Heart left ventricle (tissue), 16 donors: ENCODE data around the gene TEAD1. TPM values are rescaled to one million over a fixed set of nuclear protein-coding genes. Genes with fewer than 3 reads are reported as not detected.

Source experiments
- ATAC-seq, 4 donors: fragments of 200-7000 bp; cut with Tn5 transposase; one replicate each; pipeline ENCODE4 v1.9.1; 2020 to 2022; ENCODE audit warnings: moderate library complexity in 4 of 4, mild to moderate bottlenecking in 3 of 4, moderate number of reproducible peaks in 1 of 4
- DNase-seq, 5 donors: peaks; one replicate each; pipeline ENCODE4 v3.0.0-alpha.2; 2020
- H3K27ac ChIP-seq, 12 donors: fragments of 200-600 bp; sonication (generic) in 4 of 12; one replicate each; pipeline versions ENCODE4 v1.5.0 to v1.8.0; 2016 to 2022; ENCODE audit warnings: mild to moderate bottlenecking in 2 of 12
- H3K27me3 ChIP-seq, 9 donors: fragments of 200-600 bp; sonication (generic) in 2 of 9; one replicate each; pipeline versions ENCODE4 v1.5.1 to v1.8.0; 2016 to 2022; ENCODE audit warnings: mild to moderate bottlenecking in 3 of 9
- H3K36me3 ChIP-seq, 9 donors: fragments of 200-600 bp; sonication (generic) in 2 of 9; one replicate each; pipeline versions ENCODE4 v1.5.0 to v1.8.0; 2018 to 2022; ENCODE audit warnings: mild to moderate bottlenecking in 2 of 9
- H3K4me1 ChIP-seq, 12 donors: fragments of 200-600 bp; sonication (generic) in 4 of 12; one replicate each; pipeline versions ENCODE4 v1.5.0 to v1.8.0; 2016 to 2022; ENCODE audit warnings: mild to moderate bottlenecking in 3 of 12
- H3K4me3 ChIP-seq, 12 donors: fragments of 200-600 bp; sonication (generic) in 4 of 12; one replicate each; pipeline versions ENCODE4 v1.5.0 to v1.8.0; 2017 to 2022; ENCODE audit warnings: mild to moderate bottlenecking in 9 of 12, moderate library complexity in 4 of 12
- H3K9me3 ChIP-seq, 12 donors: fragments of 200-600 bp; sonication (generic) in 4 of 12; one replicate each; pipeline versions ENCODE4 v1.5.0 to v1.8.0; 2016 to 2022; ENCODE audit warnings: mild to moderate bottlenecking in 1 of 12
- CTCF ChIP-seq, 12 donors: fragments of 200-600 bp; sonication (generic) in 4 of 12; IDR thresholded peaks; one replicate each; pipeline versions ENCODE4 v1.5.0 to v1.8.0; 2018 to 2022; ENCODE audit warnings: antibody characterized with exemption in 12 of 12, mild to moderate bottlenecking in 5 of 12
- POLR2A ChIP-seq, 2 donors: fragments of 450-650 bp; IDR thresholded peaks; one replicate each; pipeline ENCODE4 v1.6.1; 2017; ENCODE audit warnings: antibody characterized with exemption in 2 of 2, mild to moderate bottlenecking in 2 of 2, moderate library complexity in 2 of 2
- WGBS, 4 donors: extraction: QIAGEN DNeasy Blood & Tissue Kit in 2 of 4; methylation state at CpG; one replicate each; pipeline versions ENCODE4 v1.1.5 to v1.1.7; 2013 to 2018; 5-methylcytosine and 5-hydroxymethylcytosine counted together
- intact Hi-C, 10 donors: fragments of 100-400 bp; cut with DNase I; formaldehyde crosslinking; loops; one replicate each; pipeline versions ENCODE4 v1.11.1 to v1.14.2; 2022
- polyA plus RNA-seq, 2 donors: library from polyadenylated mRNA; stranded (reverse); fragments of 200-250 nt; gene quantifications; one replicate each; pipeline ENCODE4 v1.2.3, GENCODE V29; 2013
- total RNA-seq, 9 donors: library from RNA; depleted of rRNA in 2 of 9; stranded (reverse); fragments of >200 nt in 2 of 9; fragmentation: NEBNext Ultra II Directional in 3 of 9; extraction: Animal tissue kit (Norgen Biotek cat#: 25700) in 3 of 9; gene quantifications; one replicate each; pipeline versions ENCODE4 v1.1.0 to v1.2.4, GENCODE V29; 2016 to 2023
- donor health status: ischemic (EF 13 %, LVEDD 7.1; RV severe dilation, severe dysfunction).
- donor health status: healthy with polysubstance abuse.
- donor health status: DM: no; HTN: yes; CAD: no.
- donor health status: DM: no; HTN: no; CAD: no.
- donor health status: ischemic (EF 25% LVEDD 6.9; RV normal size, moderate dysfunction).
- donor health status: ischemic (EF 25% LVEDD 5.7; RV mildly dilated, moderate dysfunction).
- donor health status: healthy.
- donor health status: DM: yes; HTN: yes; CAD: no.
- donor health status: ischemic (EF 35%, LVEDD 5.7; RV mildly dilated, moderate dysfunction).
- donor health status: nonischemic (EF 11% LVEDD 7.7; RV severe dilation, severe dysfunction).
- donor health status: DM: yes; HTN: yes; CAD: no.
- donor health status: PGD.
- donor health status: ischemic (EF 29% LVEDD 5.4; RV normal size, mild dysfunction).
- donor health status: nonischemic (EF 23%, LVEDD 6.1; RV moderate dilation, normal function).

Gene TEAD1
- total and polyA plus RNA-seq, 11 donors, result 14.4 to 161 (median 113) TPM

DNA sequence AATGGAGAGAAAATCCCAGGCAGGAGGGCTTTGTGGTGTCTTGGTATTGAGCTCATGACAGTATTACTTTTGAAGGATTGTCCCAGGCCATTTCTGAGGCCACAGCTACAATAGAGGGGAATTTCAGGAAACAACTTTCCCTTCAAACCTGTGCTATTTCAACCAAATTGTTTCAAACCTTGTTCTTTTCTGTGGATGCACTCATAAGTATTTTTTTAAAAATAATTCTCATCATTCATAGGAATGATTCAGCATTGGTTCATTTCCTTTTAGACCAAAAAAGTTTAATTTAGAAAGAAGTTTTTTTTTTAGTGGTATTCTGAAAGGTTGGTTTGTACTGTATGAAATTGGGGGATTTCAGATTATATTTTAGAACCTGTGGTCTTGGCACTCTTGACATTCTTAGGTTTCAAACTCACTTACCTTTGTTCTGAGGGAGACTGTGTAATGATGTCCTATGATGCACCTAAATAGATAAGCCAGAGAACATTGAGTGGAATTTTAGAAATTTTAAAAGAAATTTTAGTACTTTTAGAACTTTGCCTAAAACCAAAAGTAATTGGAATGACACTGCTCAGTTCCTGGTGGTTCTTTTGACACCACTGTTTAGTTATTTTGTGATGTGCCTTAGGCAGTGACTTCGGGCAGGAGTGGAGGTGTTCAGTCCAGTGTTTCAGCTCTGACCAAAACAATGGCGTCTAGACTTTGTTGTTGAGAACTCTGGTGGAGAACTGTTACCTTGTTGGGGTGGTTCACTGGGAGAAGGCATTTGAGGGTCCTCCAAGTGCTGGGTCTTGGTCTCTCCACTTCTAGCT, 12.2 kb downstream of the TEAD1 start:
- no peaks in the 10 kb centered on the region for H3K36me3 ChIP-seq
- WGBS, 4 donors, result 88 to 96% (median 93%) methylated on average over 2 of the region's 2 CpGs
- H3K27me3 ChIP-seq, result peaks cover 0 to 3% (median 0%) of the 10 kb centered on the region in 9 donors
- intact Hi-C loops, result loop anchor here in 2 of 10 donors (5.0 to 10.0 kb wide), 2 partner anchors 36 to 58 kb away; no protein-coding TSS in a partner anchor
- H3K4me3 ChIP-seq, result no peak overlapping the region
- ATAC-seq, result no peak
- H3K27ac ChIP-seq, result peak overlapping the region in 3 of 12 donors; percentile 15 to 54 (median 31)
- H3K4me1 ChIP-seq, result peaks cover 0 to 76% (median 52%) of the 10 kb centered on the region in 12 donors
- DNase-seq, result no peak
- no peaks in the 10 kb centered on the region for H3K9me3 ChIP-seq
- TF ChIP-seq POLR2A (IDR thresholded peaks at IDR 0.05) (no peak), CTCF (IDR thresholded peaks at IDR 0.05) (no peak)

- no peaks in the 10 kb centered on the region for H3K9me3 ChIP-seq
- H3K4me3 ChIP-seq, result no peak overlapping the region
- peaks cover 0 to 8% (median 0%) of the 10 kb centered on the region in 9 donors for H3K27me3 ChIP-seq
- TF ChIP-seq POLR2A (IDR thresholded peaks at IDR 0.05), result no peak
- TF ChIP-seq CTCF (IDR thresholded peaks at IDR 0.05), result no peak
- peak overlapping the region in 1 of 12 donors; percentile 54 for H3K27ac ChIP-seq
- H3K36me3 ChIP-seq, result no peaks in the 10 kb centered on the region
- 58 to 75% (median 71%) methylated on average over 1 of the region's 1 CpG for WGBS, 4 donors
- peaks cover 5 to 83% (median 59%) of the 10 kb centered on the region in 12 donors for H3K4me1 ChIP-seq
- intact Hi-C loops, result loop anchor here in 2 of 10 donors (5.0 to 10.0 kb wide), 2 partner anchors 35 to 58 kb away; no protein-coding TSS in a partner anchor
- no peak for ATAC-seq
- DNase-seq, result no peak
These were observed 13.0 kb downstream of the TEAD1 start for GRCh38 chr11:12687216-12687623.

GRCh38 chr11:12687740-12688139, 13.5 kb downstream of the TEAD1 start:
- WGBS, 4 donors, result 56 to 77% (median 69%) methylated on average over 3 of the region's 3 CpGs
- no peaks in the 10 kb centered on the region for H3K9me3 ChIP-seq
- TF ChIP-seq CTCF (IDR thresholded peaks at IDR 0.05) (no peak), POLR2A (IDR thresholded peaks at IDR 0.05) (no peak)
- DNase-seq (no peak), ATAC-seq (no peak)
- H3K27ac ChIP-seq, result peak overlapping the region in 2 of 12 donors; percentile 9 to 43
- H3K4me3 ChIP-seq, result no peak overlapping the region
- no peaks in the 10 kb centered on the region for H3K36me3 ChIP-seq
- peaks cover 8 to 88% (median 63%) of the 10 kb centered on the region in 12 donors for H3K4me1 ChIP-seq
- intact Hi-C loops, result loop anchor here in 2 of 10 donors (5.0 to 10.0 kb wide), 2 partner anchors 35 to 57 kb away; no protein-coding TSS in a partner anchor
- H3K27me3 ChIP-seq, result peaks cover 0 to 8% (median 0%) of the 10 kb centered on the region in 9 donors
